ENCODE results near the gene CCDC86.

GRCh38 chr11:60891103-60891741 is 49.3 kb downstream of the CCDC86 start:
- TF ChIP-seq CTCF (conservative IDR thresholded peaks at IDR 0.05 in 1 of 2, IDR thresholded peaks at IDR 0.05 in 1 of 2; ENCODE audit: extremely low read depth in 1 of 2, insufficient read depth in 1 of 2, low read depth in 1 of 2, low read length in 2 of 2) (no peak), EZH2 (IDR thresholded peaks at IDR 0.05; ENCODE audit: borderline replicate concordance, low read length) (no peak)
